Effector memory CD8-positive, alpha-beta T cell (primary cell): ENCODE results near the gene TAGLN3.

Experiments used
- ATAC-seq: fragments of 150-1000 bp; cut with Tn5 transposase; replicated peaks from 2 replicates; pipeline ENCODE4 v1.10.0; 2021; ENCODE audit warnings: mild to moderate bottlenecking, moderate library complexity
- DNase-seq, 3 experiments: peaks; one replicate each; pipeline ENCODE4 v3.0.0; 2021
- H3K27ac Mint-ChIP-seq, 2 donors: one replicate each; pipeline ENCODE4 v1.8.0; 2022; ENCODE audit warnings: mild to moderate bottlenecking in 2 of 2, mixed read lengths in 2 of 2, moderate library complexity in 2 of 2
- H3K27me3 Mint-ChIP-seq, 2 donors: one replicate each; pipeline ENCODE4 v1.8.0; 2022; ENCODE audit warnings: mixed read lengths in 2 of 2
- H3K36me3 Mint-ChIP-seq: one replicate; pipeline ENCODE4 v1.8.0; 2022; ENCODE audit warnings: mild to moderate bottlenecking, moderate library complexity, mixed read lengths; ENCODE audit not compliant: insufficient read depth
- H3K4me1 Mint-ChIP-seq, 2 donors: one replicate each; pipeline ENCODE4 v1.8.0; 2022; ENCODE audit warnings: low read depth in 2 of 2, mixed read lengths in 2 of 2
- H3K4me3 Mint-ChIP-seq, 2 donors: one replicate each; pipeline ENCODE4 v1.8.0; 2022; ENCODE audit warnings: mild to moderate bottlenecking in 2 of 2, mixed read lengths in 2 of 2, moderate library complexity in 2 of 2
- H3K9me3 Mint-ChIP-seq, 2 donors: one replicate each; pipeline ENCODE4 v1.8.0; 2022; ENCODE audit warnings: mixed read lengths in 2 of 2
- total RNA-seq, 9 experiments: gene quantifications; one replicate each; lab custom pipeline; 2026; lab: John Stamatoyannopoulos, UW

Gene TAGLN3
- total RNA-seq, result 0 to 0.11 (median 0) reads per million in 9 experiments

- Mint-ChIP-seq H3K4me3 (peak within 1 kb of the TSS; percentile 18 to 44), H3K36me3 (peaks cover 3% of the 10 kb centered on the region), H3K4me1 (peaks cover 18 to 20% of the 10 kb centered on the region in 2 donors), H3K27me3 (no peaks in the 10 kb centered on the region), H3K9me3 (no peaks in the 10 kb centered on the region), H3K27ac (no peak within 1 kb of the TSS)
- ATAC-seq (no peak), DNase-seq (no peak)
Observed at GRCh38 chr3:111998636-111999483, at the start of gene TAGLN3. TAGLN3 (plus strand) TSS chr3:111998922; CDS start chr3:111999423, 501 bp downstream.

GRCh38 chr3:111949712-111950111, 49.0 kb upstream of the TAGLN3 start:
- Mint-ChIP-seq H3K27me3 (no peaks in the 10 kb centered on the region), H3K4me3 (no peak overlapping the region), H3K4me1 (no peaks in the 10 kb centered on the region), H3K36me3 (peaks cover 1% of the 10 kb centered on the region), H3K27ac (no peak overlapping the region), H3K9me3 (no peaks in the 10 kb centered on the region)
- DNase-seq (no peak), ATAC-seq (no peak)

- no peaks in the 10 kb centered on the region for H3K36me3 Mint-ChIP-seq
- no peaks in the 10 kb centered on the region for H3K27me3 Mint-ChIP-seq
- H3K27ac Mint-ChIP-seq, result no peak overlapping the region
- H3K4me3 Mint-ChIP-seq, result no peak overlapping the region
- DNase-seq (no peak), ATAC-seq (no peak)
- no peaks in the 10 kb centered on the region for H3K4me1 Mint-ChIP-seq
- H3K9me3 Mint-ChIP-seq, result no peaks in the 10 kb centered on the region
Observed at GRCh38 chr3:111951032-111951431, 47.7 kb upstream of the TAGLN3 start.

GRCh38 chr3:111952086-111952485, 46.6 kb upstream of the TAGLN3 start:
- Mint-ChIP-seq H3K4me1 (no peaks in the 10 kb centered on the region), H3K27me3 (no peaks in the 10 kb centered on the region), H3K36me3 (no peaks in the 10 kb centered on the region), H3K9me3 (no peaks in the 10 kb centered on the region), H3K27ac (no peak overlapping the region), H3K4me3 (no peak overlapping the region)
- no peak for ATAC-seq
- no peak for DNase-seq

GRCh38 chr3:111952866-111953450, 45.8 kb upstream of the TAGLN3 start:
- Mint-ChIP-seq H3K36me3 (no peaks in the 10 kb centered on the region), H3K4me3 (no peak overlapping the region), H3K9me3 (no peaks in the 10 kb centered on the region), H3K27me3 (no peaks in the 10 kb centered on the region), H3K4me1 (no peaks in the 10 kb centered on the region), H3K27ac (no peak overlapping the region)
- no peak for DNase-seq
- no peak for ATAC-seq

GRCh38 chr3:111954228-111954990, 44.3 kb upstream of the TAGLN3 start:
- Mint-ChIP-seq H3K27ac (no peak overlapping the region), H3K36me3 (no peaks in the 10 kb centered on the region), H3K4me3 (no peak overlapping the region), H3K27me3 (no peaks in the 10 kb centered on the region), H3K9me3 (no peaks in the 10 kb centered on the region), H3K4me1 (no peaks in the 10 kb centered on the region)
- ATAC-seq (no peak), DNase-seq (no peak)

- Mint-ChIP-seq H3K27me3 (no peaks in the 10 kb centered on the region), H3K4me3 (no peak overlapping the region), H3K4me1 (no peaks in the 10 kb centered on the region), H3K9me3 (no peaks in the 10 kb centered on the region), H3K27ac (no peak overlapping the region), H3K36me3 (no peaks in the 10 kb centered on the region)
- DNase-seq (no peak), ATAC-seq (no peak)
Observed at GRCh38 chr3:111955876-111956275, 42.8 kb upstream of the TAGLN3 start.

GRCh38 chr3:111956449-111956848, 42.3 kb upstream of the TAGLN3 start:
- DNase-seq (no peak), ATAC-seq (no peak)
- Mint-ChIP-seq H3K4me3 (no peak overlapping the region), H3K27ac (peak overlapping the region in 1 of 2 donors; percentile 73), H3K4me1 (no peaks in the 10 kb centered on the region), H3K27me3 (no peaks in the 10 kb centered on the region), H3K36me3 (no peaks in the 10 kb centered on the region), H3K9me3 (no peaks in the 10 kb centered on the region)

GRCh38 chr3:111956995-111957734, 41.6 kb upstream of the TAGLN3 start:
- no peak for ATAC-seq
- Mint-ChIP-seq H3K4me3 (no peak overlapping the region), H3K27me3 (no peaks in the 10 kb centered on the region)

GRCh38 chr3:111961461-111962164, 37.1 kb upstream of the TAGLN3 start:
- Mint-ChIP-seq H3K36me3 (no peaks in the 10 kb centered on the region), H3K27me3 (no peaks in the 10 kb centered on the region), H3K9me3 (no peaks in the 10 kb centered on the region), H3K27ac (no peak overlapping the region), H3K4me1 (no peaks in the 10 kb centered on the region), H3K4me3 (no peak overlapping the region)
- ATAC-seq (no peak), DNase-seq (no peak)

More at GRCh38 chr3:111956995-111957734, 41.6 kb upstream of the TAGLN3 start:
- DNase-seq, result no peak
- no peak overlapping the region for H3K27ac Mint-ChIP-seq
- no peaks in the 10 kb centered on the region for H3K4me1 Mint-ChIP-seq
- H3K36me3 Mint-ChIP-seq, result no peaks in the 10 kb centered on the region
- no peaks in the 10 kb centered on the region for H3K9me3 Mint-ChIP-seq

- H3K27ac Mint-ChIP-seq, result no peak overlapping the region
- DNase-seq, result no peak
- no peak for ATAC-seq
Observed at GRCh38 chr3:111963424-111963823, 35.3 kb upstream of the TAGLN3 start.

GRCh38 chr3:111965484-111965883, 33.2 kb upstream of the TAGLN3 start:
- H3K27ac Mint-ChIP-seq, result no peak overlapping the region
- H3K4me1 Mint-ChIP-seq, result peaks cover 3 to 4% of the 10 kb centered on the region in 2 donors
- no peaks in the 10 kb centered on the region for H3K9me3 Mint-ChIP-seq

More at GRCh38 chr3:111963424-111963823, 35.3 kb upstream of the TAGLN3 start:
- Mint-ChIP-seq H3K4me1 (peaks cover 3 to 4% of the 10 kb centered on the region in 2 donors), H3K36me3 (no peaks in the 10 kb centered on the region), H3K9me3 (no peaks in the 10 kb centered on the region), H3K4me3 (no peak overlapping the region), H3K27me3 (no peaks in the 10 kb centered on the region)

More at GRCh38 chr3:111965484-111965883, 33.2 kb upstream of the TAGLN3 start:
- Mint-ChIP-seq H3K27me3 (no peaks in the 10 kb centered on the region), H3K4me3 (no peak overlapping the region), H3K36me3 (no peaks in the 10 kb centered on the region)
- ATAC-seq, result no peak
- no peak for DNase-seq
